HK-2 (cell line): ENCODE measurements around the gene SOCS3.
A peak's percentile ranks its signal among the peaks of the same experiment; 100 is the strongest.
"Not testable (repeated sequence)": the region's sequence is repeated elsewhere in the genome, so short reads cannot be mapped to it uniquely, and the experiment has no call there.

Source experiments
- DNase-seq: peaks from one replicate; pipeline ENCODE4 v3.0.0-alpha.2; 2018; ENCODE audit not compliant: unreplicated experiment

SOCS3 gene

DNA sequence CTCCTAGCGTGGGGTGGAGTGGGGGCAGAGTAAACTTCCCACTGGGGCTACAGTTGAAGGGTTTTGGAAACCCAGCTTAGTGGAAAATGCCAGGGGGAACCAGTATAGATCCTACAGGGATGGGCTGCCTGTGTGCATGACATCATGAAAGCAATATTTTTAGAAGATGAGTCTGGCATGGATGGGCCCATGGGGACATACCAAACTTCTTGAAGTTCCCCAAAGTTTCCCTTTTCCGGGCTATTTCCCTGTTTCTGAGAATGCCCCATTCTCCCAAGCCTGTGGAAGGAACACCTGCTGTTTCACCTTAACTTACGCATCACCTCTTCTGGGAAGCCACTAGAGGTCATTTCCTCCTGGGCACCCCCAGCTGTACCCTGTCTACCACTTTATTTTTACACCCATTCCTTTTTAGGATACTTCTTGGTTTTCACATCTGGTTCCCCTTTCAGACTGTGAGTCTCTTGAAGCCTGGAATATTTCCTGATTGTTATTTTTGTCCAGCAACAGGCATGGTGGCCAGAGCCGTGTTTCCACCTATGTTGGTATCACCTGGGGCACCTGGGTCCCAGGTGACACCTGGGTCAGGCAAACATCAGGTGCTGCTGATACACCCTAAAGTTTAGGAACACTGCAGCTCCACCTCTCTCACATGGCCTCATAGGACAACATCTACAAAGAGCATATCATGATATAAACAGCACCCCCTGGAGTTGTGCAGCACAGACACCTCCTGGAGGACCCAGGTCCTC is 9.8 kb downstream of the SOCS3 start:
- no peak for DNase-seq

DNA sequence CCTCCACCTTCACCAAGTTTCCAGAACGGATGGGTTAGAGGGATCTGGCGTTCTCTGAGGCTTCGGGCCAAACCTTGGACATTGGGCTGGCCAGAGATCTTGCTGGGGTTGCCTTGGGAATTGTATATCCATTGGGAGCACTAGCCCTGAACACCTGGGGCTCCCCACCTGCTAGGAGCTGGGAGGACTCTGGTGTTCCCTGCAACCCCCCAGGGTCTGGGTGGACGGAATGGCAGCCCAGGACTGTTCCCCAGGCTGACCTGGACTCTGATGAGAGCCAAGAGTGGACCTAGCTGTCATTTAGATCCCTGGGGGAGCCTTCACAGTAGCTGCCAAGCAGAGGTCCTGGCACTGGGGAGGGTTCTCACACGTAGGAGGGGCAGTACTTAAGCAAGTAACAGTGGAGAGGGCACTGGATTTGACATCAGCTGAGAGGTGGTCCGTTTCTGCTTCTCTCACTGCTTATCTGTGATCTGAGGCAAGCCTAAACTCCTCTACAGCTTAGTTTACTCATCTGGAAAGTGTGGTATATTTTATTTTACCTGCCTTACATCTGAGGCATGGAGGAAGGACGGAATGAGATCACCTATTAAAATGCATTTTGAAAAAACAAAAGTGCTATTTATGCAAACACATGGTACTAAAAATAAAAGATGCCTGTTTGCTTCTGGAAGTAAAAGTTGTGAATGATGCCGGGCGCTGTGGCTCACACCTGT is 11.7 kb downstream of the SOCS3 start:
- DNase-seq, result no peak

DNA sequence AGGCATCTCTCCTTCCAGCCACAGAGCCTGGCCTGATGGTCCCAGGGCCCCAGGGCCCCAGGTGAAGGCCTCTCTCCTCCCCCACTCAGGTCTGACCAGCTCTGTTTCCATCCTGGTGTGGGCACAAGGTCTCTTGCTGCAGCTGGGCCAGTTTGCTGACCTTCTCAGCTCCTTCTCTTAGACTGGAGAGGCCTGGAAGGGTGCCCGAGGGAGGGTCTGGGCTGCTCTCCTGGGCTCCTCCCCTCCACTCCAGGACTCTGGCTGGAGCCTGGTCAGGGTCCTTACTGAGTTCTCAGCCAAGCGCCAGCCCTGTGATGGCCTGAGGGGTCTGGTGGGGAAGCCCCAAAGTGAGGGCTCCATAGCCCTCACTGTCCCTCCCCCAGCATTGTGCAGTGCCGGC is 12.4 kb downstream of the SOCS3 start:
- no peak for DNase-seq

DNA sequence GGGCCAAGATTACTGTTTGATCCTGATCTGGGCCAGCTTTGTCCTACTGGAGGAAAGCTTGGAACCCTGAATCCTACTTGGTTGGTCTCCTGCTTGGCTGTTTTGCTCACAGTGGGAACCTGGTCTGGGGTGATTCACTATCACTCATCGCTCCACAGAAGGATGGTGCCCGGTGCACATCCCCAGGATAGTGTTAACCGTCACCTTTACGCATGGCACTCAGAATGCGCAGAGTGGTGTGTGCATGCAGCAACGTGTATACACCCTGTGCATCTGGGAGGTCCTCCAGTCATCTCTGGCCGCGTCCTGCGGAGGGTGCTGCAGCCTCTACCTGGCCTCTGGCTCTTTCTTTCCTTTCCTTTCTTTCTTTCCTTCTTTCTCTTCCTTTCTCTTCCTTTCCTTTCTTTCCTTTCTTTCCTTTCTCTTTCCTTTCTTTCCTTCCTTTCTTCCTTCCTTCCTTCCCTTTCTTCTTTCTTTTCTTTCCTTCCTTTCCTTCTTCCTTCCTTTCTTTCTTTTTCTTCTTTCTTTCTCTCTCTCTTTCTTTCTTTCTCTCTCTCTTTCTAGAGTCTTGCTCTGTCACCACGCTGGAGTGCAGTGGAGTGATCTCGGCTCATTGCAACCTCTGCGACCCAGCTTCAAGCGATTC is 13.1 kb downstream of the SOCS3 start:
- DNase-seq, result no peak

DNA sequence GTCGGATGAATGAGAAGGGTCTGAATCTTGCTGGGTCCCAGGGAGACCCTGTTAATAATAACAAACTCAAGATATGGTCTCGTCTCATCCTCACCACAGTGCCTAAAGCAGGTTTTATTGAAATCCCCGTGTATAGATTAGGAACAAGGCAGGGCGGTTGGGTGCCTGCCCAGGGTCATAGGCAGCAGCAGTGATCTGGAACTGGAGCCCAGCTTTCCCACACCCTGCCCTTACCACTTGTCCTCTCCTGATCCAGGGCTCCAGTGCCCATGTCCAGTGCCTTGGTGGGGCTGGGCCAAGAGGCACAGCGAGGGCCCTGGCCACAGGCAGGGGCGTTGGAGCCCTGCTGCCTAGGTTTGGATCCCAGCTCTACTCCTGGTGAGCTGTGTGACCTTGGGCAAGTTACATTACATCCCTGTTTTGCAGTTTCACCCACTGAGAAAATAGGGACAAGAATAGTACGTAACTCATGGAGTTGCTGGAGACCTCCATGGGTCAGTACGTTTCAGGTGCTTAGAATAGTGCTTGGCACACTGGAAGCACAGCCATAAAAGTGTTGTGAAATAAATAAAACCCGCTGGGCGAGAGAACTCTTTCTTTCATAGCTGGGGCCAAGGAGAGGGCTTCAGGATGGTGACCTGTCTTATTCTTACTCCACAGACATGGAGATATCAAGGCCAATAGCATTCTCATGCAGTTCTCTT is 13.9 kb downstream of the SOCS3 start:
- DNase-seq, result no peak

- no peak for DNase-seq
Measured at GRCh38 chr17:78345172-78345571, 14.7 kb downstream of the SOCS3 start.

DNA sequence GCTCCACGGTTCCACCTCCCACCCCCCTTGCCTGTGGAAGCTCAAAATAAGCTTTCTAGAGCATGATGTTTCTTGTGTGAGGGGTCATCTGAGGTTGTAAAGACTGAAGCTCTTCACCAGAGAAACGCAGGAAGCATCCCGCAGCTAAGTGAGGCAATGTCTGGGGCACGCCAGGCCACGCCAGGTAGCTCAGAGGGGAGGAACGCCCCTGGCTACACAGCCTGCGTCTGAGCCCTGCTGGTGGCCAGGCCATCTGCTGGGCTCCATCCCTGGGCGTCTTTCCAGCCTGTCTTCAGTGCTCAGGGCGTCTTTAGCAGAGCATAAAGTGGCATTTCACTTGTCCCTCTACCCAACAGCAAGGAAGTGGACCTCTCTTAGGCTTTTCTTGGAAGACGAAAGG is 15.2 kb downstream of the SOCS3 start:
- DNase-seq, result no peak

- DNase-seq, result peak; percentile 73
Measured at GRCh38 chr17:78343543-78344201, 16.2 kb downstream of the SOCS3 start.

- peak; percentile 80 for DNase-seq
Measured at GRCh38 chr17:78343187-78343542, 16.7 kb downstream of the SOCS3 start.

GRCh38 chr17:78342449-78343186 is 17.3 kb downstream of the SOCS3 start:
- peak; percentile 75 for DNase-seq

DNA sequence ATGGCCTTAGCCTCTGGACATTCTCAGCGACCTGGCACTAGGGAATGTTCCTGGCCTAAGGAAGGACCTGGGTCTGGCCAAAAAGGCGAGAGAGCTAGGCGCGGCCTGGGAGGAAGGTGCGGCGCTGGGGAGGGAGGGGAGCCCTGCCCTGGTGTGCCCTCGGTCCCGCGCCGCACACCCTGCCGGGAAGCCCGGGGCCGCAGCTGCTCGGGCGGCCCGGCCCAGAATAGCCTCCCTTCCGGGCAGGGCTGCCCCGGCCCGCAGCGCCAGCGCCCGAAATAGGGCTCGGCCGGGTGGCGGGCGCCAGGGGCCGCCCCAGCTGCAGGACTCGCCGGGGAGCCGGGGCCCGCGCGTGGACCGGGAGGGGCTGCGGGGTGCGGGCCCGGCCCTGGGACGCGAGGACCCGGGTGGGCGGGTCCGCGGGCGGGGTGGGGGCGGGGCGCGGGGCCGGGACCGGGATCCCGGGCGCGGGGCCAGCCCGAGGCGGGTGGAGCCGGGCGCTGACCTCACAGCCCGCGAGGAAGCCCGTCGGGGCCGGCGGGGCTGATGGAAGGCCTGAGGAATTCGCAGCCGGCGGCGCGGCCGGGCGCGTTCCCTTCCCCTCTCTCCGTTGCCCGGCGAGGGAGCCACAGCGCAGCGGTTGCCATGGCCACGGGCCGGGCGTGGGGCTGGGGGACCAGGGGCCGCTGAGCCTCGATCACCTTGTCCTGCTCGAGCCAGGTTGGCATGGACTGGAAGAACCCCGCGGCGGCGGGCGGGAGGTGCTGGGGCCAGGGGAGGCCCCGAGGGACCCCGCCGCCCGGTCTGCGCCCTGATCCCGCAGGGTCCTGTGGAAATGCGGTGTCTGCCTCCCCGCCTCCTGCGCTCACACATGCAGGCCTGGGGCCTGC is 18.1 kb downstream of the SOCS3 start:
- peak; percentile 75 for DNase-seq

DNA sequence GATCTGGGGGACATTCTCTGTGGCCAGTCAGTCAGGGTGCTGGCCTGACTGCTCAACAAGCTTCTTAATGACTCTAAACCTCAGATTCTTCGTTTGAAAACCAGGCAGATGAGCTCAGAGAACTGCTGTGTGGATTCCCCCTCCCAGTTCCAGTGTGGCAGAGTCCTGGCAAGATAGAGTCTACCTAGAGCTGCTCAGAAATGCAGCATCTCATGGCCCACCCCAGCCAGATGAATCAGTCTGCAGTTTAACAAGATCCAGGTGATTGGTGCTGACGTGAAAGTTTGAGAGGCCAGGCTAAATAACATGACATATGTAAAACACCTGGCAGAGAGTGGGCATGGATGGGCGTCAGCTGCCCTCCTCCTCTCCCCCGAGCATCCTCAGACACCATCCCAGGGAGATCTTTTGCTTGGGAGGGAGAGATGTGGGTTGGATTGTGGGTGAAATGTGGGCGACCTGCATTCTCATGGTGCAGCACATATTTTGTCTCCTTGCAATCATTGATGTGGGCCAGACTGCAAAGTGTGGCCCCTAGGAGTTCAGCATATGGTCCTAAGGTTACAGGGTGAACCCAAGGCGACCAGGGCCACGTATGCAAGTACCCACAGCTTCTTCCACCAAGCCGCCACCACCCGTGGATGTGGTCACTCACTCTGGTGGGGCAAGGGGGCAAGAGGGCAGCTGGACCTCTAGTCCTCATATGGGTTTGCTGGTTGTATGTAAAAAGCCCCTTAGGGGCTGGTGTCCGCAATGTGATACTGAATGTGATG is 19.5 kb downstream of the SOCS3 start:
- DNase-seq, result no peak

GRCh38 chr17:78338486-78339259 is 21.2 kb downstream of the SOCS3 start:
- no peak for DNase-seq

DNA sequence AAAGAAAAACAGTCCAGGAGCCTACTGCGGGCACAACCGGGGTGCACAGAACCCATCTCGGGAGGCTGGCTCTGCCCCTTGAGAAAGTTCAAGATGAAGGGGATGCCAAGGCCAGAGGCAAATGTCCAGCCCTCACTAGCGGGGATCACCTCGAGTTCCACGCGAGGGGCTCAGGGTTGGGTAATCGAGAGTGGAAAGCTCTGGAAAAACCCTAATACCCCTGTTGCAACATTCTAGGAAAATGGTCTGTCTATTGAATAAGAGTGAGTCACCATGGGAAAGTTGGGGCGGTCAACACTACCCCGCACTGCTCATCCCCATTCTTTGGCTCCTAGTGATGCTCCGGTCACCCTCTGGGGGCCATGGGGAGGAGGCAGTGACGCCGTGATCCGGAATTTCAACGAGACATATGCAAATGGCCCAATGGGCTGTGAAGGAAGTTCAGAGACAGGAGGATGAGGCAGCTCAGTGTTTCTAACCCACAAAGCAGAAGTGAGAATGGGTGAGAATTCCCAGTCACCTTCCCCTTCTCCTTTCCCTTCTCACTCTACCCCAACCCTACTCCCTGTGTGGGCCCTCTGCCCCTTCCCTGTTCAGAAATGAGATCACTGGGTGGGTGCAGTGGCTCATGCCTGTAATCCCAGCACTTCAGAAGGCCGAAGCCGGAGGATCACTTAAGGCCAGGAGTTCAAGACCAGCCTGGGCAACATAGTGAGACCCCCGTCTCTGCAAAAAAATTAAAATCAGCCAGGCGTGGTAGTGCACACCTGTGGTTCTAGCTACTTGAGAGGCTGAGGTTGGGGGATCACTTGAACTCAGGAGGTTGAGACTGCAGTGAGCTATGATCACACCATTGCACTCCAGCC is 22.4 kb downstream of the SOCS3 start:
- DNase-seq, result peak; percentile 43

GRCh38 chr17:78335209-78335608 is 24.7 kb downstream of the SOCS3 start:
- no peak for DNase-seq

DNA sequence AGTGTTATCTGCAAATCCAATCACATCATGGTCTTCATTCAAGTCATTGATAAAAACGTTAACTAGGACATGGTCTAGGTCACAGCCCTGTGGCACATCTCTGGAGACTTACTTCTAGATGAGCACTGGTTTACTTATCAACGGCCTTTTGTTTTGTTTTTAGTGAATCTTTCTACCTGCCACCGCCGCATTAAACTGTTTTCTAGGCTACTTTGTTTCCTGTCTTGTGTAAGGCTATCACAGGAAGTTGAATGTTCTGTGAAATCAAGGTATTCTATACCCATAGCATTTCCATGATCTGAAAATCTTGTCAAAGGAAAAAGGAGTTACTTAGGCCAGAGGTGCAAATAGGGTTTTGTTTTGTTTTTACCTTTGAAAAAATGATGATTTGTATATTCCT is 26.9 kb downstream of the SOCS3 start:
- no peak for DNase-seq

DNA sequence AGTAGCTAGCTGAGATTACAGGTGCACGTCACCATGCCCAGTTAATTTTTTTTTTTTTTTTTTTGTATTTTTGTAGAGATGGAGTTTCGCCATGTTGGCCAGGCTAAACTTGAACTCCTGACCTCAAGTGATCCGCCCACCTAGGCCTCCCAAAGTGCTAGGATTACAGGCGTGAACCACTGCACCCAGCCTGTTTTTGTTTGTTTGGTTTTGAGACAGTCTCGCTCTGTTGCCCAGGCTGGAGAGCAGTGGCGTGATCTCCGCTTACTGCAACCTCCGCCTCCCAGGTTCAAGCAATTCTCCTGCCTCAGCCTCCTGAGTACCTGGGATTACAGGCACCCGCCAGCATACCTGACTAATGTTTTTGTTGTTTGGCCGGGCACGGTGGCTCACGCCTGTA is 28.5 kb downstream of the SOCS3 start:
- not testable (repeated sequence) for DNase-seq
